ENCODE results near the gene GPR35.
A peak's percentile ranks its signal among the peaks of the same experiment; 100 is the strongest.
"Not testable (repeated sequence)": the region's sequence is repeated elsewhere in the genome, so short reads cannot be mapped to it uniquely, and the experiment has no call there.

GPR35 gene

DNA sequence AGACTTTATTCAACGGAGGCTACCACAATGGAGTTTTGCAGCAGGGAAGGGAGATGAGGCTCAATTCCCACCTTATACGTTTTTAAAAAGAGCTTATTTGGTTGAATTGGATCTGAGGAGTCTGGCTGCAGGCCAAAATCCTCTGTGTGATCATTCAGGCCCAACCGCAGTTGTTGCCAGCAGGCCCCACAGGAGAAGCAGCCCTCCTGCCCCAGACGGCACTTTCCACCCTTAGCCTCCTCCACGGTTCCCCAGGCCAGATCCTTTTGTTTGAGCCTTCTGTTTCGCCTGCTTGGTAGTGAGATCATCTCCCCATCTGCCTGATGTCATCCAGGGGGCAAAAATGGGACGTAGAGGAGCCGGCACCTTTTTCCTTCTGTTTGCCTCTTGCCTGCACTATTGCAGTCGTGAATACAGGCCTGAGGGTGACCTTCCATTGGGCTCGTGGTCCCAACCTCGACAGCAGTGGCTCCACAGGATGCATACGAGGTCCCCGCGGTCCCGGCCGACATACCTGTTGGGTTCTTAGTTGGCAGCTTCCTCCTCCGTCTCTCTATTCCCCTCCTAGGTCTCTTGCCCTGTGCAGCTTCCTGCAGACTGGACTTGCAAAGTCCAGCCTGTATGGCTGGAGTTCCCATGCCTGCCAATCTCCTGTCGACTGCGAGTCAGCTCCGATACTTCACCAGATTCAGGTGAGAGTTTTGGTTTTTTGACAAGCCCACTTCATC lies 9.3 kb upstream of the GPR35 start:
- DNase-seq: peak in 13 of 42 donors; percentile 1 to 36 (median 8)
- intact Hi-C loops (cut with DNase I): no loop called here

DNA sequence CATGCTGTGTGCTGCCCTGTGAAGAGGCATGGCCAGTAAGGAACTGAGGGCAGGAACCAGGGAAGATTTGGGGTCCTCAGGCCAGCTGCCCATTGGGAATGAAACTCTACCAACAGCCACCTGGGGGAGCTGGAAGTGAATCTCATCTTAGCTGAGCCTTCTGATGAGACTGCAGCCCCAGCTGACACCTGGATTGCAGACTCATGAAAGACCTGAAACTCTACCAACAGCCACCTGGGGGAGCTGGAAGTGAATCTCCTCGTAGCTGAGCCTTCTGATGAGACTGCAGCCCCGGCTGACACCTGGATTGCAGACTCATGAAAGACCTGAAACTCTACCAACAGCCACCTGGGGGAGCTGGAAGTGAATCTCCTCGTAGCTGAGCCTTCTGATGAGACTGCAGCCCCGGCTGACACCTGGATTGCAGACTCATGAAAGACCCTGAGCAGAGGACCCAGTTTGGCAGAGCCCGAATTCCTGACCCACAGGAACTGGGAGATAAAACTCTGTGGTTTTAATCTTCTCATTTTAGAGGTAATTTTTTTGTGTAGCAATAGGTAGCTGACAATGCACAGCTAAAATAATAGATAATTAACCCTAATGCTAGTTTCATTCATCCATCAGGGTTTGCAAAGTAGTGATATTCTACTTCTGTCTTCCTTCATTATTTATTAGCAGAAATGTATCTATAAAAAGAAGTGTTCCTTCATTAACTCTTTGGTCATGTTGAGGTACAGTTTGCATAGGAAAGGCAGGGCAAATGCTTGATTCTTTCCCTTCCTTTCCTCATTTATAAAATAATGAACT lies 8.2 kb upstream of the GPR35 start:
- peak in 5 of 42 donors; percentile 0 to 10 (median 2) for DNase-seq

DNA sequence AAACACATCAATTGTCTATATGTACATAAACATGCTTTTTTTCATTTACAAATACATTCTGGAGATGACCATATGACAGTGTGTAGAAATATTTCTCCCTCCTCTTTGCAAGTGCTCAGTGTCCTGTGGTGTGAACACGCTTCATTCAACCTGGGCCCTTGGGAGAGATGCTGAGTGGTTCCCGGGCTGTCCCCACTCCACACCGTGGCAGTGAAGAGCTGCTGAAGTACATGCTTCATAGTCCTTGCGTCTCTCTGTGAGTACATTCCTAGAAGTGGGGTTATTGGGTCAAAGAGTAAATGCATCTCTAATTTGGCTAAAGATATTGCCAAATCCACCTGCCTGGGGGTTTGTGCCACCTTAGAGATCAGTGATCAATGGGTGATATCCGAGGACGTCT lies 6.5 kb upstream of the GPR35 start:
- peak in 4 of 42 donors; percentile 3 to 12 (median 5) for DNase-seq
- intact Hi-C loops (cut with DNase I): no loop called here

More for the DNA sequence above, 8.2 kb upstream of the GPR35 start:
- intact Hi-C loops (cut with DNase I): not testable (repeated sequence)

DNA sequence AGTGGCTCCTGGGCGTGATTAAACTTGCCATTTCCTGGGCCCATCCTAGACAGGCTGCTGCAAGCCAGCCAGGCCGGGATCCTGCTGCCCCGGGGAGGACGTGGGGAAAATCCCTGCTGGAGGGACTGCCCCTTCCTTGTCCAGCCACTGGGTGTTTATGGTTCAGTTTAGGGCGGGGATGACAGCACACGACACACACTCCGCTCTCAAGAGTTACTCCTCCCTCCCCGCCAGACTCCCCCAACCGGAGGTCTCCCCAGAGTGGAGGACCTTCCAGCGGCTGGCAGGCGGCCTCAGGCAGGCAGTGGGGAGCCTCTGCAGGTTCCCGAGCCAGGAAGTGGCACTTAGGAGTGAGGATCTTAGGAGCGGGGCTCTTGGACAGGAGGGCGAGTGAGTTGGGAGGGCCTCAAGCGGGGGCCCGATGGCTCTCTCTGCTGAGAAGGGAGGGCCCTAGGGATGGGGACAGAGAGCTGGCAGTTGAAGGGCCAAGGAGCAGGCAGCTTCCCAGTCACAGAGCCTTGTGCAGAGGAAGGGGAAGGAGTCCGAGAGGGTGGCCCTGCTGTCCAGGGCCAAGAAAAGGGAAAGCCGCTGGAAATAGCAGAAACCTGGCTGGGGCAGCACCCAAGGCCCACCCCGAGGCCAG lies 5.7 kb upstream of the GPR35 start:
- DNase-seq: peak in 13 of 42 donors; percentile 0 to 22 (median 4)
- intact Hi-C loops (cut with DNase I): no loop called here

DNA sequence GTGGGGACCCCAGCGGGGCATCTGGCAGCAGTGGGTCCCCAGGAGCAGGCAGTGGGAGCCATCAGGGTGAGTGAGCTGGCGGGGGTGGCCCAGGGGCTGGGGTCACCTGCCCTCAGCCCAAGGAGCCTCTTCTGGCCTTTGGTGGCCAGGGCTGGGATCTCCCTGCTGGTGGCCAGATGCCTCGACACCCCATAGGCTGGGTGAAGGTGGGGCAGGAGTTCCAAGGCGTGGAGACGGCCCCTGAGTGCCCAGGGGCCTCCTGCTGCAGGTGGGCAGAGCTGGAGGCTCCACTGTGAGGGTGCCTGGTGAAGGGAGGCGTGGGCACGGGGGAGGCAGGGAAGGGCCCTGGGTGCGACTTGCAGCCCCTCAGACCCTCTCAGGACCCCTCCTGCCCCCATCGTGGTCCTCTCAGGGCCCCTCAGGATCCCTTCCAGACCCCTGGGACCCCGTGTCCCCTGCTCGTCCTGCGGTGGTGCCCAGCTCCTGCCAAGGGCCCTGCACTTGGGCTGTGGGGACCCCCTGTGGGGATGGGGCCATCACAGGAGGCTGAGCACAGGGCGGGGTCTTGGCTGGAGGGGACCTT lies 5.0 kb upstream of the GPR35 start:
- DNase-seq: peak in 10 of 42 donors; percentile 0 to 30 (median 4)
- intact Hi-C loops (cut with DNase I): no loop called here

DNA sequence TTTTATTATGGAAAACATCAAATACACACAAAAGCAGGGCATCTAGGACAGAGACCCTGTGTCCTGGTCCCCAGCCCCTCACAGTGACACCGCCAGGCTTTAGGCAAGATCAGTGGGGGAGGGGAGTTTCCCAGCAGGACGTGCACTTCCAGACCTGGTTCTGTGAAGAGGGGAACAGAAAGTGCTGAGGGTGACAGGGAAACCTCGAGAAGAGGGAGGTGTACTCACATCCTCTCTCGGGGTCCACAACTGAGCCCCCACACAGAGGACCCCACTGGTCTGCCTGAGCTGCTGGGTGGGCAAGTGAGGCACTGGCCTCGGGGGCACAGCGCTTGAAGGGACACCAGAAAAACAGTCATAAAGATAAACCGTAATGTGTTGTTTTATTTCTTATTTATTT lies 4.4 kb upstream of the GPR35 start:
- peak in 15 of 42 donors; percentile 0 to 39 (median 12) for DNase-seq
- intact Hi-C loops (cut with DNase I): no loop called here

DNA sequence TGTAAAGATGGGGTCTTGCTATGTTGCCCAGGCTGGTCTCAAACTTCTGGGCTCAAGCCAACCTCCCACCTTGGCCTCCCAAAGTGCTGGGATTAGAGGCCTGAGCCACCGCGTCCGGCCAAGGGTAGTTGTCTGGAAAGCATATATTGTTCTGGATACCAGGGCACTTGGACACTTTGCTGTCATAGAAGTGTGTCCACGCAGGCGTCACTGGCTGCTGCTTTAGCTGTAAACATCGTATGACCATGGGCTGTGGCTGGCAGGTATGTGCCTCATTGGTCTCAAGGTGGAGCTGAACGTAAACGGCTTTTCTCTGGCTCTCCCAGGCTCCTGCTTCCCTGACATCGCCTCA lies 3.2 kb upstream of the GPR35 start:
- intact Hi-C loops (cut with DNase I): no loop called here
- DNase-seq: peak in 10 of 42 donors; percentile 1 to 34 (median 4)

DNA sequence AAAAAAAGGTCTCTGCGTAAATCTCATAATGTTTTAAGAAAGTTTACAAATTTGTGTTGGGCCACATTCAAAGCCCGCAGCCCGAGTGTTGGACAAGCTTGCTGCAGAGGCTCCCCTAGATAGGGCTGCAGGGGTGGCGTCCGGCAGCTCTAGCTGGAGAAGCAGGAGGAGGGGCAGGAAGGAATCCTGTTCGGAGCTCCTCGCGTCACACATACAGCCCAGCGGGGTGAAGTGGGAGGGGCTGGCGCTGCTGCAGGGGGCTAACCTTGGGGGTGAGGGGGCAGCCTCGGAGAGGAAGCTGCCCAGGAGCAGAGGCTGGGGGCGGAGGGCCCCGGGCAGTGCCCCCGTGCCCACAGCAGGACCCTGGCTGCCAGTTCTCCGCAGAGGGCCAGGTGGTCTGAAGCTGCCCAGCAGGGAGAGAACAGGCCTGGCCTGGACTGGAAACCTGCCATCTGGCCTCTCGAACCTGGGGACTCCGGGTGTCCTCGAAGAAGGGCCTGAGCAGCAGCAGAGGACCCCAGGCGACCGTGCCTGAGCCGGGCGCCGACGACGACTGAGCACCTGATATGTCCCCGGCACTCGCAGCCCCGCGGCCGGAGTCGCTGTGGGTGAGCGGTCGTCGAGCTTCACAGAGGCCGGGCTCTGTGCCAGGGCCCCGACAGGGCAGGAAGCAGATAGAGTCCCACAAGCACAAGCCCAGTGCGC lies 2.6 kb upstream of the GPR35 start:
- peak in 14 of 42 donors; percentile 1 to 46 (median 13) for DNase-seq
- intact Hi-C loops (cut with DNase I): no loop called here

DNA sequence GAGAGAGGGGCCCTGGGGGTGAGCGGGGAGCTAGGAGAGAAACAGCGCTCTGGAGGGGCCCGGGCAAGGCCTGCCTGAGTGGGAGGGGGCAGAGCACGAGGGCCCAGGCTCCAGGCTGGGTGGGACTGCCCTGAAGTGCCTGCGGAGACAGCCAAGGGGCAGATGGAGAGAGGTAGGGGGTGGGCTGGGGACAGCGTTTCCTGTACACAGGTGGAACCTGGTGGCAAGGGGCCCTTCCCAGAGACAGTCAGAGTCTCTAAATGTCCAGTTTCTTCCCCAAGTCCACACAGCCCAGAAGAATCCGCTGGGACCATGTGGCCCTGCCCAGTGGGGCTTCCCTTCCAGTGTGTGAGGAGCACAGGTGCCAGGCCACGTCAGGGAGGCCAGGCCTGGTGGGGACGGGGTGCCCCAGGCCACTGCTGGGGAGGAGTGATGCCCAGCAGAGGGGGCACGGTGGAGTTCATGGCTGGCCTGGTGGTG lies 1.7 kb upstream of the GPR35 start:
- peak in 13 of 42 donors; percentile 0 to 21 (median 3) for DNase-seq
- intact Hi-C loops (cut with DNase I): no loop called here

DNA sequence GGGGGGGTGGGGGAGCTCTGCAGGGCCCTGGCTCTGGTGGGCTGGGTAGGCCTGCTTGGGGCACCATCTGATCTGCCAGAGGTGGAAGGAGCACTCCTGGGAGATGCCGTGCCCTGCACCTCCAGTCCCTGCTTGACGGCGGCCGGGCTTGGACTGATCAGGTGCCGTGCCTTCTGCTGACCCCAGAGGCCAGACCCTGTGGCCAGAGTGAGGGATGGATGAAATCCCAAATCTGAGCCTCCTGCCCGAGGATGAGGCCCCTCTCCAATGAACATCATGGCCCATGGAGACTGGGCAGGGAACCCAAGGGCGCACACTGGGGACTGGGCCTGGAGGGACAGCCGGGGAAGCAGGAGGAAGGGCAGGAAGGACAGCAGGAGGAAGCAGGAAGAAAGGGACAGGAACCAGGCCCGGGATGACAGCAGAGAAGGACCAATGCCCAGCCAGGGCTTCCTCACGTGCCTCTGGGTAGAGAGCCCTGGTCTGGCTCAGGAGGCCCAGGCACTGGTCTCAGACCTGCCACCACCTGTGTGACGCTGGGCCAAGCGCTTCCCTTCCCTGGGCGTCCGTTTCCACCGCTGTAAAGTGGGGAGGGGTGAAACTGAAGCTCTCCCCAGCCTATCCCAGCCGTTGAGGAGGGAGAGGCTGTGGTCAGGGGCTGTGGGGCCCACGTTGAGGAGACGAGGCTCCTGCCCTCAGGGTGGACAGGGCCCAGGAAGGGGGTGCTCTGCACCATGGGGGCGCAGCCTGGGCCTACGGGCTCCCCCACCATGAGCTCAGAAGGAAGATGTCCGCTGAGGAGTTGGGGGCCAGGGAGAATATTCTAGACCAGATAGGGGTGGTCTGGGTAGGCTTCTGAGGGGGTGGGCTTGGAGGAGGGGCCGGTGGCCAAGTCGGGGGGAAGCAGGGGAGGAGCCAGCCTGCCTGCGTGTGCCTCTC lies 1.0 kb upstream of the GPR35 start:
- DNase-seq: peak in 13 of 42 donors; percentile 1 to 40 (median 6)
- intact Hi-C loops (cut with DNase I): no loop called here

DNA sequence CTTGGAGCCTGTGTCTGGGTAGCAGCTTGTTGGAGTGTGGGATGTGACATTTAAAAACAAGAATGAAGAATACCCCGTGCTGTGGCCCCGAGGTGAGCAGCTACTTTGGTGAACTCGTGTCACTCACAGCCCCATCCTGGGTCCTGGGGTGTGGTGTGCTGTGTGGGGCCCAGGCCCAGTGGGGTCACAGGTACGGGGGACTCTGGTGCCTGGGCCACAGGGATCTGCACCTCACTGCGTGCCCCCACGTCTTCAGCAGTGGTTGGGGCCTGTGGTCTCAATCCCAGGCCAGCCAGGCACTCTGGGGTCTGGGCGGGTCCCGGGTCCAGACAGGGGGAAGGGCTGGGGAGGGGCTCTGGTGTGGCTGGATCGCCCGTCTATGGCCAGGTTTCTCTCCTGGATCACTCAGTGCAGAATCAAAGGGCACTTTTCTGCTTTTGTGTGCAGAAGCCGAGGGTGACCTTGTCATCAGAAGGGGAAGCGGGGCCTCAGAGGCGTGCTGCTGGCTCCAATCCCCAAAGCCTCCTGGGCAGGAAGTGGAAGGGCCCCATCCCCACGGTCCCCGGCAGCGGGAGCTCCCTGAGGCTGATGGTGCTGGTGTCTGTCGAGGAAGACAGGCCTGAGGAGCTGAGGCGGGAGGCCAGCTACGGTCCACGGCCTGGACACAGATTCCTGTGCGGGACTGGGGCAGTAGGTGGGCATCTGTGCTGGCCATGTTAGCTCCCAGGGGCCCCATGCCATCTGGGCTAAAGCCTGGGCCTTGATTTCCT lies 1.4 kb downstream of the GPR35 start:
- DNase-seq: peak in 28 of 42 donors; percentile 3 to 52 (median 28)
- intact Hi-C loops (cut with DNase I): no loop called here

DNA sequence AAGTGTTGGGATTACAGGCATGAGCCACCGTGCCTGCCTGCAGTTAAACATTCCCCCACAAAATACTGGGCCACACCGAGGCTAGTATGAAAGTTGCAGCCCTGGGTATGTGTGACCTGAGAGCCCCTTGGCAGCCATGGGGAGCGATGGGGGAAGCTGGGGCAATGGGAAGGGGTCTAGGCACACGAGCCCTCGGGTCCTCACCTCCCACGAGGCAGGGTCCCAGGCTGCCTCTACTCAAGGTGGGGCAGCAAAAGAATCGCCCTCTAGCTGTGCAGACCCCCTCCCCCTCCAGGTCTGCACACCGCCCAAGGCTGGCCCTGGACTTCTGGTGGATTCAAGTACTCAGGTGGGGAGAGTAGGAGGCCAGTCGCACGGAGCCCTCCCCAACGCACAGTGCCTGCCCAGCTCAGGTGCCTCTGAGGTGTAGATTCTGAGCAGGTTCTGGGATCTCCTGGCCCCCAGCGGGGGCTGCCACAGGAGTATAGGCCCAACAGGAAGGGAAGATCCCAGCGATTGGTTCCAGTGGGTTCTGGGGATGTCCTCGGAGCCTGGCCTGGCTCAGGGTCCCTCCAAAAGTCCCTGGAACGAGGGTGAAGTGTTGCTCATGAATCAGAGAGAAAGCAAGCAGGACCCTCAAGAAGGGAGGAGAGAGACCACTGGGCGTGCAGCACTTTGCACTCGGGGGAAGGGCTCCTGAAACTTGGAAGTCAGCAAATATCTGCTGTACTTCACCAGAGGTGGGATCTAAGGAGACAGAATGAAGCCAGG lies 2.6 kb downstream of the GPR35 start:
- peak in 12 of 42 donors; percentile 0 to 23 (median 9) for DNase-seq
- intact Hi-C loops (cut with DNase I): no loop called here

DNA sequence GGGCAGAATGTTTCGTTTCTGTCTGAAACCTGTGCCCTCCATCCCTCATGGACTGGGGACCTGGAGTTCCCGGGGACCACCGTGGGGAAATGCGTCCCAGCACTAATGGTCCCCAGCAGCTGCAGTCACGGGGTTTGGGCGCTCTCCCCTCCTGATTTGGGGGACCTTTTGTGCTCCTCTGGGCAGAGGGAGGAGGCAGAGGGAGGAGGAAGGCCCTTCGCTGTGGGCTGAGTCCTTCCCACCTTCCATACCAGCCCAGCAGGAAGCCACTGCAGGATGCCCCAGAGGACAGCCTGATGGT lies 3.2 kb downstream of the GPR35 start:
- DNase-seq: peak in 6 of 42 donors; percentile 0 to 12 (median 6)
- intact Hi-C loops (cut with DNase I): no loop called here

DNA sequence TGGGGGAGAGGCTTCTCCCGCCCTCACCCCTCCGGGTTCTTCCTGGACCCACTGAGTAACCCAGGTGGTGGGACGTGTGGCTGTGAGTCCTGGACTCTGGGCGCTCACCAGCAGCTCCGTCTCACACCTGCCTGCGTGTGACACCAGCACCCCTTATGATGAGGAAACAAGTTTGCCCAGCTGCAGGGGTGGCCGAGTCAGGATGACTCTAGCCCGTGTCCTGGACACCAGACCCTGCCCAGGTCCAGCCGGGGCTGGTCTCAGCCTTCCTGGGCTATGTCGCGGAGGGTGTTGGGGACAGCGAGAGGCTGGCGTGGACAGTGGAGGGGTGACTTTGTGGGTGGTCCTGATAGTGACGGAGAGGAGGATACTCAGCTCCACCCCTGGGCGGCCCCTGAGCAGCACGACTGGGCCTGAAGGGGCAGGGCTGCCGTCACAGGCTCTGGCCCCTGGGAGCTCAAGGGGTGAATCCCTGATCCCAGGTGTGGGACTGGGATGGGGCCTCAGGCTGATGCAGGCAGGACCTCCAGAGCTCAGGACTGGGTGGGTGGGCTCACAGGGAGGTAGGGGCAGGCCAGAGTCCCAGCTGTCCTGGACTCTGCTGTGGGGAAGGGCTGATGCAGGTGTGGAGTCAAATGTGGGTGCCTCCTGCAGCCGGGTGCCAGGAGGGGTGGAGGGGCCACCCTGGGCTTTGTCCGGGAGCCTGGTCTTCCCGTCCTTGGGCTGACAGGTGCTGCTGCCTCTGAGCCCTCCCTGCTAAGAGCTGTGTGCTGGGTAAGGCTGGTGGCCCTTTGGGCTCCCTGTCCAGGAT lies 3.7 kb downstream of the GPR35 start:
- intact Hi-C loops (cut with DNase I): no loop called here
- peak in 11 of 42 donors; percentile 0 to 36 (median 10) for DNase-seq

DNA sequence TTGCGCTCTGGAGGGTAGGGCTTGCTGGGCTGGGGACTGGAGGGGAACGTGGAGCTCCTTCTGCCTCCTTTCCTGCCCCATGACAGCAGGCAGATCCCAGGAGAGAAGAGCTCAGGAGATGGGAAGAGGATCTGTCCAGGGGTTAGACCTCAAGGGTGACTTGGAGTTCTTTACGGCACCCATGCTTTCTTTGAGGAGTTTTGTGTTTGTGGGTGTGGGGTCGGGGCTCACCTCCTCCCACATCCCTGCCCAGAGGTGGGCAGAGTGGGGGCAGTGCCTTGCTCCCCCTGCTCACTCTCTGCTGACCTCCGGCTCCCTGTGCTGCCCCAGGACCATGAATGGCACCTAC lies 4.3 kb downstream of the GPR35 start:
- DNase-seq: peak in 3 of 42 donors; percentile 0 to 14 (median 1)
- intact Hi-C loops (cut with DNase I): no loop called here

Data from head of caudate nucleus (tissue), 42 donors.